Subcutaneous abdominal adipose tissue (tissue), 5 donors: Measurements from ENCODE around the gene PLPP3.

Experiments used
- H3K27ac ChIP-seq: one replicate; pipeline ENCODE4 v1.7.0; 2013; ENCODE audit warnings: low read depth, mild to moderate bottlenecking, inconsistent platforms, low read length, moderate library complexity
- H3K27me3 ChIP-seq, 5 donors: one replicate each; pipeline ENCODE4 v1.7.0; 2013; ENCODE audit warnings: low read length in 5 of 5, inconsistent platforms in 1 of 5; ENCODE audit not compliant: control insufficient read depth in 5 of 5, insufficient read depth in 4 of 5
- H3K36me3 ChIP-seq, 5 donors: one replicate each; pipeline ENCODE4 v1.7.0; 2013; ENCODE audit warnings: low read length in 5 of 5; ENCODE audit not compliant: control insufficient read depth in 5 of 5, insufficient read depth in 5 of 5
- H3K4me1 ChIP-seq, 5 donors: one replicate each; pipeline ENCODE4 v1.7.0; 2013; ENCODE audit warnings: low read length in 5 of 5, mild to moderate bottlenecking in 3 of 5, moderate library complexity in 1 of 5; ENCODE audit not compliant: control insufficient read depth in 5 of 5, insufficient read depth in 5 of 5
- H3K4me3 ChIP-seq, 5 donors: one replicate each; pipeline ENCODE4 v1.7.0; 2013; ENCODE audit warnings: low read length in 5 of 5, low read depth in 1 of 5
- H3K9ac ChIP-seq, 5 donors: one replicate each; pipeline ENCODE4 v1.7.0; 2013; ENCODE audit warnings: low read length in 5 of 5, mild to moderate bottlenecking in 4 of 5, moderate library complexity in 3 of 5
- H3K9me3 ChIP-seq, 5 donors: one replicate each; pipeline ENCODE4 v1.7.0; 2013; ENCODE audit warnings: low read length in 5 of 5; ENCODE audit not compliant: control insufficient read depth in 5 of 5
- donor health status: healthy.
- donor health status: healthy.
- donor health status: healthy.
- donor health status: healthy.
- donor health status: healthy.

Gene PLPP3

DNA sequence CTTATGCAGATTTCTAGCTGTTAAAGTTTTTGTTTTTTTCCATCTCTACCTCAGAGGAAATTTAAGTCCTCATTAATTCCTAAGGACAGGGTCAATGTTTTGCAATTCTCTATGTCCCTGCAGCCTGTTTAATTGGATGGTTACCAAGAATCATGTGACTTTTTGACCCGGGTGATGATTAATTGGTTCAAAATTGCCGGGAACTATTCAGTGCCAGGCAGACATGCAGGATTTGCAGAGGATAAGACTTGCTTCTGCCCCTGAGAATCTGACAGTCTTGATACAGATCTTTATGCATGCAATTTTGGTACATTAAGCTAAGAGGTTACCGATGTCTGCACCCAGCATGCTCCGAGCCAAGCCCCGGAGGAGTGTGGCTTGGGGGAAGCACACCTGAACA lies 87.9 kb downstream of the PLPP3 start:
- Histone ChIP-seq H3K27me3 (no peaks in the 10 kb centered on the region), H3K9me3 (no peaks in the 10 kb centered on the region), H3K9ac (no peak overlapping the region), H3K4me3 (no peak overlapping the region), H3K27ac (no peak overlapping the region), H3K36me3 (peaks cover 17 to 32% (median 30%) of the 10 kb centered on the region in 5 donors), H3K4me1 (peaks cover 0 to 21% (median 18%) of the 10 kb centered on the region in 5 donors)

DNA sequence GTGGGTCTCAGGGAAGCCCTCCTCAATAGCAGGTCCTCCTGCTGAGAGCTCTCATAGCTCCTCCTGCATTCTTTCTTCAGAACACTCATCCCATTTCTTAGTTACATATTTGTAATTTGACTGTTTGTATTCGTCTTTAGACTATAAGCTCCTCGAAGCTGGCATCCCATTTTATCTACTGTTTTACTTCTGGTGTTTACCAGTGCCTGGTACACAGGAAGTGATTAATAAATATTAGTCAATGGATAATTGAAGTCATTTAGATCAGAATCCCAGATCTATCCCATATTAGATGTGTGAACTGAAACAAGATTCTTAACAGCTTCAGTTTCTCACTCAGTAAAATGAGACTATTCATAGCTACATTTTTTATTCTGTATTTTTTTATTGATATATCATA lies 88.7 kb downstream of the PLPP3 start:
- no peaks in the 10 kb centered on the region for H3K9me3 ChIP-seq

DNA sequence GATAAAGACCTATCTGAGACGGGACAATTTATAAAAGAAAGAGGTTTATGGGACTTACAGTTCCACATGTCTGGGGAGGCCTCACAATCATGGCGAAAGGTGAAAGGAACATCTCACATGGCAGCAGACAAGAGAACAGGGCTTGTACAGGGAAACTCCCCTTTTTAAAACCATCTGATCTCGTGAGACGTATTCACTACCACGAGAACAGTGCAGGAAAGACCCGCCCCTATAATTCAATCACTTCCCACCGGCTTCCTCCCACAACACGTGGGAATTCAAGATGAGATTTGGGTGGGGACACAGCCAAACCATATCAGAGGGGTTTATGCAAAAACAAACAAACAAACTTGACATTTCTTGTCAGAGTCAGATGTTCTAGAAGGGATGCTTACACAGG lies 89.7 kb downstream of the PLPP3 start:
- peaks cover 5 to 18% (median 16%) of the 10 kb centered on the region in 5 donors for H3K36me3 ChIP-seq
- no peak overlapping the region for H3K9ac ChIP-seq
- H3K9me3 ChIP-seq = no peaks in the 10 kb centered on the region
- H3K27ac ChIP-seq = no peak overlapping the region
- H3K4me3 ChIP-seq = no peak overlapping the region
- H3K4me1 ChIP-seq = peaks cover 0 to 21% (median 14%) of the 10 kb centered on the region in 5 donors
- H3K27me3 ChIP-seq = no peaks in the 10 kb centered on the region

More for the DNA sequence above, 88.7 kb downstream of the PLPP3 start:
- Histone ChIP-seq H3K4me1 (peaks cover 0 to 21% (median 14%) of the 10 kb centered on the region in 5 donors), H3K36me3 (peaks cover 9 to 25% (median 22%) of the 10 kb centered on the region in 5 donors), H3K9ac (no peak overlapping the region), H3K27ac (no peak overlapping the region), H3K4me3 (no peak overlapping the region), H3K27me3 (no peaks in the 10 kb centered on the region)

DNA sequence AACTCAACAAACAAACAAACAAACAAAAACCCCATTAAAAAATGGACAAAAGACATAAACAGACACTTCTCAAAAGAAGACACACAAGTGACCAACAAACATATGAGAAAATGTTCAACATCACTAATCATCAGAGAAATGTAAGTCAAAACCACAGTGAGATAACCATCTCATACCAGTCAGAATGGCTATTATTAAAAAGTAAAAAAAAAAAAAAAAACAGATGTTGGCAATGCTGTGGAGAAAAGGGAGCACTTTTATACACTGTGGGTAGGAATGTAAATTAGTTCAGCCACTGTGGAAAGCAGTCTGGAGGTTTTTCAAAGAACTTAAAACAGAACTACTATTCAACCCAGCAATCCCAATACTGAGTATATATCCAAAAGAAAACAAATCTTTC lies 94.7 kb downstream of the PLPP3 start:
- Histone ChIP-seq H3K9me3 (no peaks in the 10 kb centered on the region), H3K9ac (no peak overlapping the region), H3K36me3 (no peaks in the 10 kb centered on the region), H3K4me3 (no peak overlapping the region), H3K27ac (no peak overlapping the region), H3K4me1 (peaks cover 0 to 7% (median 5%) of the 10 kb centered on the region in 5 donors), H3K27me3 (no peaks in the 10 kb centered on the region)

DNA sequence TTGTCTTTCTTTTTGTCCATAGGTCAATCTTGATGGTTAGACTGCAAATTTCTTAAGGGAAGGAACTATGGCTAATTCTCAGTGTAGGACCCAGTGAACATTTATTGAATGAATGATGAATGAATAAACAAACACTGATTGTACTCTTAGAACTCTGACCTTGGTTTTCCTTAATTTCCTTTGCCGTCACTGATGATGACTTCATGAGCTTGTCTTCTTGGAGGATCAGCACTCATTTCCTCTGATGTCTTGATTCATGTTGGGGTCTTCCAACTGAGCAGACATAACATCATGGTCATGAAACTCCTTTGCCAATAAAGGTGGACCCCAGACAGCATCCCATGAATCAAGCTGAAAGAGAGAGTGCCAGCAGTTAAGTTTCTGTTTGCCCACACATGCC lies 96.3 kb downstream of the PLPP3 start:
- Histone ChIP-seq H3K27me3 (no peaks in the 10 kb centered on the region), H3K27ac (no peak overlapping the region), H3K9ac (no peak overlapping the region), H3K9me3 (no peaks in the 10 kb centered on the region), H3K4me3 (no peak overlapping the region), H3K36me3 (no peaks in the 10 kb centered on the region), H3K4me1 (peaks cover 0 to 7% (median 5%) of the 10 kb centered on the region in 5 donors)

DNA sequence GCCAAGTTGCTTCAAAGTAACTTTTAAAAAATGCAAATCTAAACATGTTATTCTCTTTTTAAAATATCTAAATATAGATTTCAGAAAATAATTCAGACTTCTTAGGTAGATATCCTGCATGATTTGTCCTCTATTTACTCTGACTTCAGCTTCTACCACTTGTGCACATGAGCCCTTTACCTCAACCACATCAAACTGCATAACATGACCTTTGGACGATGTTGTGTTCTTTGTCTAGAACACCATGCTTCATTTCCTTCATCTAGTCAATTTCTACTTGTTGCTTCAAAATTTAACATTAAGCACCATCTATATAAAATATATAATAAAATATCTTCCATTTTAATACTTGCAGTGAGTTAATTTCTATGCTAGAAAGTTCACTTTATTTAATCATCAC lies 96.9 kb downstream of the PLPP3 start:
- H3K27me3 ChIP-seq = no peaks in the 10 kb centered on the region
- H3K36me3 ChIP-seq = no peaks in the 10 kb centered on the region
- no peak overlapping the region for H3K4me3 ChIP-seq
- H3K4me1 ChIP-seq = peaks cover 0 to 8% (median 7%) of the 10 kb centered on the region in 5 donors
- H3K27ac ChIP-seq = no peak overlapping the region
- H3K9ac ChIP-seq = no peak overlapping the region
- H3K9me3 ChIP-seq = no peaks in the 10 kb centered on the region

DNA sequence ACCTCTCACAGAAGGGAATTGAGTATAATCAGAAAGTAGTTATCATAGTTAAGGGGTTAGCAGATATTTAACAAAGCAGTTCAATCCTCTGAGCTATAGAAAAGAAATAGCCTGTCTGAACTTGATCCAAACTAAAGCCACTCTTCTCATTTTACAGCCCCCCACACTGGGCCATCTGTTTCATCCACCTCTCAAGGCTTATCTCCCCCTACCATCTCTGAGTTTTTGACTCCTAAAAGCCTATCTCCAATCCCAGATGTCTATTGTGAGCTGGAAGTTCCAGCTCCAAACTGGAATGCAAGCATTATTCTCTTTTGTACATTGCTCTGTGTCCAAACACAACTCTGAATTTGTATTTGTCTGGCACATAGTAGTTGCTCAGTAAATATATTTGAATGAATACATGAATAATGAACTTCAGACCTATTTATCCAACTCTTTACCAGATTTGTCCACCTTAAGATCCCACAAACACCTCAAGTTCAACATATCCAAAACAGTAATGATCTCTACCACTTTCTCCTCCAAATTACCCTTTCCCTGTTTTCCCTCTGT lies 98.1 kb downstream of the PLPP3 start:
- no peak overlapping the region for H3K9ac ChIP-seq
- H3K27me3 ChIP-seq = no peaks in the 10 kb centered on the region
- H3K36me3 ChIP-seq = no peaks in the 10 kb centered on the region
- no peaks in the 10 kb centered on the region for H3K9me3 ChIP-seq
- H3K4me3 ChIP-seq = no peak overlapping the region
- no peak overlapping the region for H3K27ac ChIP-seq
- H3K4me1 ChIP-seq = peaks cover 0 to 17% (median 14%) of the 10 kb centered on the region in 5 donors

DNA sequence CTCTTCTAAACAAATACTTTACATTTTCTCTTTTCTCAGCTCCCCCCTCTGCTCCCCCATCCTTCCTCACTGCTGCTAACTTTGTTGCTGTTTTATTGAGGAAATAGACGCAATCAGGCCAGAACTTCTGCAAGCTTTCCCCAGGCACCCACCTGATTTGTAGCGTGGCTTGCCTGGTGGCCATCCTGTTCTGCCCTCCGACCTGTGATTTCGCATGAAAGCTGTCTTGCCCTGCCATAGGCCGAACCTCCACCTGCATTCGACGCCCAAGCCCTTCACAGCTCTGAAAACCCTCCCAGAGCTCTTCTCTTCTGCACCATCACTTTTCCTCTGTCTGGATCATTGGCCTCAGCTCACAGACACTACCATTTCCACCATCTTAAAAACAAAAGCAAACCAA lies 100.6 kb downstream of the PLPP3 start:
- H3K9ac ChIP-seq = no peak overlapping the region
- H3K4me3 ChIP-seq = no peak overlapping the region
- H3K27ac ChIP-seq = no peak overlapping the region
- H3K36me3 ChIP-seq = no peaks in the 10 kb centered on the region
- H3K27me3 ChIP-seq = no peaks in the 10 kb centered on the region
- H3K9me3 ChIP-seq = no peaks in the 10 kb centered on the region
- peaks cover under 1 to 19% (median 14%) of the 10 kb centered on the region in 5 donors for H3K4me1 ChIP-seq

DNA sequence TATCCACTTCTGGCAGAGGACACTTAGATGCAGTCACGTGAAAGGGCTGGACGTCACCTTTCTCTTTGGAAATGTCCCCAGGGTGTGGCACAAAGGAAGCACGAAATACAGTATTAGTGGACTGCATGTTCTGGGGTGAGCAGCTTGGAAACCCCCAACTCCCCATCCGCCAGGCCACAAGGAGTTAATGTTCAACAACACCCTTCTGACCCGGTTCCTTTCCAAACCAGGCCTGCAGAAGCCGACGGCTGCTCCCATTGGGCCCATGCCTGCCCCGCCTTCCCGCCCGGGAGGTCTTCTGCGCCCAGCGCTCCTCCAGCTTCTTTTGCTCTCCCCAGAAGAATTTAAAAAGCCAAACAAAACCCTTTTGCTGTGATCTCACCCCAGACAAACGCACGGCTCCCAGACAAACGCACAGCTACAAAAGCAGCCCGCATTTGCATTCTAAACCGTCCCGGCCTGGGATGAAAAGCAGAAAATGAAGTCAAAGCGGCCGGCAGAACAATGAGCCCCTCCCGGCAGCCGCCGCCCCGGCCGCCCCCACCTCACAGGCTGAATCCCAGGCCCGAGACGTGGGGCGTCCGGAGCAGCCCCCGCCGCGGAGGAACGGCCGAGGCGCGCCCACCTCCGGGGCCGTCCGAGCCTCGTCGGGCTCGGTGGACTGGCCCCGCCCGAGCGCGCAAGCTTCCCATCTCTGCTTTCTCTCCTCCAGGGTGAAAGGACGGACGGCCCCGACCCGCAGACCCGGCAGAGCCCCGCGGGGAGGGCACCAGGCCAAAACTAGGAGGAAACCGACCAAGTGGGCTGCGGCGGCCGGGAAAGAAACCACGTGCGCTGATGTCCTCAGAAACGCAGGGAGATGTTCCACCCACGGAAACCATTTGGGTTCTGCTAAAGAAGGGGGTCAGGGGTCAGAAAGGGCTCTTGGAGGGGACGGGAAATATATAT lies 101.9 kb downstream of the PLPP3 start:
- H3K9ac ChIP-seq = peak overlapping the region in 4 of 5 donors; percentile 54 to 80 (median 72)
- no peaks in the 10 kb centered on the region for H3K27me3 ChIP-seq
- peaks cover 3 to 20% (median 14%) of the 10 kb centered on the region in 5 donors for H3K4me1 ChIP-seq

DNA sequence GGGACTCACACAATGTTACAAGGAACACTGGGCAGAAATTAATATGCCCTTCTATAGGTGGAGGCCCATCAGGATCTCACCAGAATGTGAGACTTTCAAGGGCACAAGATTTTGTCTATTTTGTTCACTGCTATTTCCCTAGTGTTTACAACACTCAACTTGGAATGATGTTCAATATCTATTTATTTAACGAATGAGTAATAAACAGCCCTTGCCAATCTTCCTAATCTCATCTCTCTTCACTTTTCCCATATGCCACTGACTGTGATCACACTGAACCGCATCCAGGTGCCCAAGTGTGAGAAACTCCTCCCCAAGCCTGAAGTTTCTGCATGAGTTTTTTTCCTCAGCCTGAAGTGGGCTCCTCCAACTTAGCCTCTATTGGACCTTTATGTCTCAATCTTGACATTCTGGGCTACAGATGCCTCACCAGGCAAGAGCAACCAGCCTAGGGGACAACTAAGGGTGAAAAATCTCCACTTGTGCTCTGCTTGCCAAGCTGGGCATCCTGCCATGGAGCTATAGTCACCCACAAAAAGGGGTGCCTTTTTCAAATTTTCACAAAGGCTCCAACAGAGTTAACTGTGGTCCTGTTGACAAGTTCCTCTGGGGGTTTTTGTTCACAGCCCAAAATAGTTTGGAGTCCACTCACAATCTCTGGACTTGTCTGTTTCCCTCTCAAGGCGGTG lies 105.6 kb downstream of the PLPP3 start:
- no peaks in the 10 kb centered on the region for H3K36me3 ChIP-seq
- no peak overlapping the region for H3K27ac ChIP-seq

More for the DNA sequence above, 101.9 kb downstream of the PLPP3 start:
- Histone ChIP-seq H3K27ac (peak overlapping the region; percentile 89), H3K4me3 (peak overlapping the region; percentile 53 to 71 (median 67)), H3K36me3 (no peaks in the 10 kb centered on the region), H3K9me3 (no peaks in the 10 kb centered on the region)

More for the DNA sequence above, 105.6 kb downstream of the PLPP3 start:
- no peak overlapping the region for H3K9ac ChIP-seq
- peaks cover 3 to 45% (median 28%) of the 10 kb centered on the region in 5 donors for H3K4me1 ChIP-seq
- no peaks in the 10 kb centered on the region for H3K9me3 ChIP-seq
- no peaks in the 10 kb centered on the region for H3K27me3 ChIP-seq
- no peak overlapping the region for H3K4me3 ChIP-seq
